ENCODE results near the gene PCCA. TPM values are rescaled to one million over a fixed set of nuclear protein-coding genes. Genes with fewer than 3 reads are reported as not detected.
"Not testable (repeated sequence)": the region's sequence is repeated elsewhere in the genome, so short reads cannot be mapped to it uniquely, and the experiment has no call there.

The PCCA gene
- total and polyA plus RNA-seq, 9 donors: 23.5 to 62.4 (median 45.8) TPM

GRCh38 chr13:100149389-100149788 is 60.5 kb downstream of the PCCA start:
- WGBS, 3 donors: 84 to 90% (median 85%) methylated on average over 4 of the region's 4 CpGs

GRCh38 chr13:100150711-100151110 is 61.8 kb downstream of the PCCA start:
- WGBS, 3 donors: 96 to 98% (median 98%) methylated on average over 16 of the region's 16 CpGs
- H3K27ac ChIP-seq; intact Hi-C loops (cut with DNase I): not testable (repeated sequence)

More at GRCh38 chr13:100149389-100149788, 60.5 kb downstream of the PCCA start:
- Histone ChIP-seq H3K9me3 (no peaks in the 10 kb centered on the region), H3K27me3 (no peaks in the 10 kb centered on the region), H3K36me3 (no peaks in the 10 kb centered on the region), H3K4me3 (no peak overlapping the region), H3K4me1 (ENCODE audit: insufficient read depth) (no peaks in the 10 kb centered on the region), H3K27ac (no peak overlapping the region)
- DNase-seq: no peak
- TF ChIP-seq POLR2A (IDR thresholded peaks at IDR 0.05) (no peak), EP300 (IDR thresholded peaks at IDR 0.05) (no peak), CTCF (IDR thresholded peaks at IDR 0.05) (no peak)
- intact Hi-C loops (cut with DNase I): no loop called here

GRCh38 chr13:100154842-100155416 is 66.0 kb downstream of the PCCA start:
- no peaks in the 10 kb centered on the region for H3K9me3 ChIP-seq
- intact Hi-C loops (cut with DNase I): no loop called here
- no peaks in the 10 kb centered on the region for H3K4me1 ChIP-seq (ENCODE audit: insufficient read depth)
- H3K4me3 ChIP-seq: no peak overlapping the region
- DNase-seq: no peak
- no peak overlapping the region for H3K27ac ChIP-seq
- H3K27me3 ChIP-seq: no peaks in the 10 kb centered on the region
- WGBS, 3 donors: 75 to 92% (median 82%) methylated on average over 6 of the region's 6 CpGs
- no peaks in the 10 kb centered on the region for H3K36me3 ChIP-seq
- TF ChIP-seq CTCF (IDR thresholded peaks at IDR 0.05) (no peak), POLR2A (IDR thresholded peaks at IDR 0.05) (no peak), EP300 (IDR thresholded peaks at IDR 0.05) (no peak)

More at GRCh38 chr13:100150711-100151110, 61.8 kb downstream of the PCCA start:
- not testable (repeated sequence) for H3K4me3 ChIP-seq; DNase-seq; H3K4me1 ChIP-seq (ENCODE audit: insufficient read depth); H3K36me3 ChIP-seq; H3K9me3 ChIP-seq; H3K27me3 ChIP-seq

- WGBS, 3 donors: 93 to 98% (median 94%) methylated on average over 1 of the region's 1 CpG
- Histone ChIP-seq H3K27ac (no peak overlapping the region), H3K4me1 (ENCODE audit: insufficient read depth) (no peaks in the 10 kb centered on the region), H3K27me3 (no peaks in the 10 kb centered on the region), H3K9me3 (no peaks in the 10 kb centered on the region), H3K36me3 (no peaks in the 10 kb centered on the region), H3K4me3 (no peak overlapping the region)
- DNase-seq: no peak
- intact Hi-C loops (cut with DNase I): no loop called here
- TF ChIP-seq POLR2A (IDR thresholded peaks at IDR 0.05) (no peak), CTCF (IDR thresholded peaks at IDR 0.05) (no peak), EP300 (IDR thresholded peaks at IDR 0.05) (no peak)
These were observed 67.9 kb downstream of the PCCA start for GRCh38 chr13:100156788-100157187.

GRCh38 chr13:100158569-100158968 is 69.7 kb downstream of the PCCA start:
- Histone ChIP-seq H3K36me3 (no peaks in the 10 kb centered on the region), H3K27me3 (no peaks in the 10 kb centered on the region), H3K4me3 (no peak overlapping the region), H3K4me1 (ENCODE audit: insufficient read depth) (no peaks in the 10 kb centered on the region), H3K9me3 (no peaks in the 10 kb centered on the region), H3K27ac (no peak overlapping the region)
- no peak for DNase-seq
- no peak for TF ChIP-seq EP300 (IDR thresholded peaks at IDR 0.05)
- intact Hi-C loops (cut with DNase I): no loop called here
- 95 to 97% (median 97%) methylated on average over 2 of the region's 2 CpGs for WGBS, 3 donors
